Measurements from ENCODE around the gene CTTNBP2. TPM values are rescaled to one million over a fixed set of nuclear protein-coding genes. Genes with fewer than 3 reads are reported as not detected.

Gene CTTNBP2
- total and polyA plus RNA-seq, 12 donors = 1.2 to 6.7 (median 3.9) TPM

- Histone ChIP-seq H3K27ac (no peak overlapping the region), H3K27me3 (peaks cover 2% of the 10 kb centered on the region), H3K4me3 (no peak overlapping the region), H3K9me3 (replicated peaks in 1 of 3) (no peaks in the 10 kb centered on the region), H3K4me1 (replicated peaks in 1 of 2) (no peaks in the 10 kb centered on the region), H3K36me3 (replicated peaks in 1 of 2) (no peaks in the 10 kb centered on the region)
- no peak for TF ChIP-seq CTCF (IDR thresholded peaks at IDR 0.05)
- no peak for TF ChIP-seq POLR2A (IDR thresholded peaks at IDR 0.05)
- intact Hi-C loops (cut with DNase I) = no loop called here
- DNase-seq = peak in 3 of 7 donors; percentile 7 to 37 (median 17)
- WGBS, 4 donors = 42 to 54% (median 45%) methylated on average over 5 of the region's 5 CpGs
These were observed 190.4 kb downstream of the CTTNBP2 start for GRCh38 chr7:117682681-117683385.

- Histone ChIP-seq H3K27me3 (peaks cover 5% of the 10 kb centered on the region), H3K4me3 (no peak overlapping the region), H3K4me1 (replicated peaks in 1 of 2) (no peaks in the 10 kb centered on the region), H3K9me3 (replicated peaks in 1 of 3) (no peaks in the 10 kb centered on the region), H3K27ac (no peak overlapping the region), H3K36me3 (replicated peaks in 1 of 2) (no peaks in the 10 kb centered on the region)
- TF ChIP-seq CTCF (IDR thresholded peaks at IDR 0.05) (no peak), POLR2A (IDR thresholded peaks at IDR 0.05) (no peak)
- WGBS, 4 donors = 54 to 66% (median 63%) methylated on average over 3 of the region's 3 CpGs
- no peak for DNase-seq
- intact Hi-C loops (cut with DNase I) = no loop called here
These were observed 194.1 kb downstream of the CTTNBP2 start for GRCh38 chr7:117679120-117679519.

- peaks cover 5% of the 10 kb centered on the region for H3K27me3 ChIP-seq
- intact Hi-C loops (cut with DNase I) = no loop called here
- WGBS, 4 donors = 63 to 73% (median 64%) methylated on average over 3 of the region's 3 CpGs
- no peak for TF ChIP-seq CTCF (IDR thresholded peaks at IDR 0.05)
- no peak for TF ChIP-seq POLR2A (IDR thresholded peaks at IDR 0.05)
- no peaks in the 10 kb centered on the region for H3K36me3 ChIP-seq (replicated peaks in 1 of 2)
- H3K27ac ChIP-seq = no peak overlapping the region
- DNase-seq = no peak
- no peaks in the 10 kb centered on the region for H3K4me1 ChIP-seq (replicated peaks in 1 of 2)
- H3K4me3 ChIP-seq = no peak overlapping the region
- H3K9me3 ChIP-seq (replicated peaks in 1 of 3) = no peaks in the 10 kb centered on the region
These were observed 197.5 kb downstream of the CTTNBP2 start for GRCh38 chr7:117675497-117676435.

- Histone ChIP-seq H3K9me3 (replicated peaks in 1 of 3) (no peaks in the 10 kb centered on the region), H3K4me1 (replicated peaks in 1 of 2) (no peaks in the 10 kb centered on the region), H3K36me3 (replicated peaks in 1 of 2) (no peaks in the 10 kb centered on the region), H3K27me3 (peaks cover 5% of the 10 kb centered on the region), H3K27ac (no peak overlapping the region), H3K4me3 (no peak overlapping the region)
- no peak for DNase-seq
- WGBS, 4 donors = 10 to 19% (median 11%) methylated on average over 3 of the region's 3 CpGs
- intact Hi-C loops (cut with DNase I) = no loop called here
- TF ChIP-seq POLR2A (IDR thresholded peaks at IDR 0.05) (no peak), CTCF (IDR thresholded peaks at IDR 0.05) (no peak)
These were observed 198.6 kb downstream of the CTTNBP2 start for GRCh38 chr7:117674617-117675016.

Measured in adrenal gland (tissue), 12 donors.